GM12801 (cell line): ENCODE data around the gene ZDHHC14.

ENCODE experiments used
- TF ChIP-seq, protein P1 (sequence below): IDR thresholded peaks from one replicate; pipeline ENCODE4 v1.5.1; 2011; ENCODE audit warnings: control low read depth; ENCODE audit not compliant: insufficient read length; ENCODE audit errors: extremely low read depth

Gene ZDHHC14

DNA sequence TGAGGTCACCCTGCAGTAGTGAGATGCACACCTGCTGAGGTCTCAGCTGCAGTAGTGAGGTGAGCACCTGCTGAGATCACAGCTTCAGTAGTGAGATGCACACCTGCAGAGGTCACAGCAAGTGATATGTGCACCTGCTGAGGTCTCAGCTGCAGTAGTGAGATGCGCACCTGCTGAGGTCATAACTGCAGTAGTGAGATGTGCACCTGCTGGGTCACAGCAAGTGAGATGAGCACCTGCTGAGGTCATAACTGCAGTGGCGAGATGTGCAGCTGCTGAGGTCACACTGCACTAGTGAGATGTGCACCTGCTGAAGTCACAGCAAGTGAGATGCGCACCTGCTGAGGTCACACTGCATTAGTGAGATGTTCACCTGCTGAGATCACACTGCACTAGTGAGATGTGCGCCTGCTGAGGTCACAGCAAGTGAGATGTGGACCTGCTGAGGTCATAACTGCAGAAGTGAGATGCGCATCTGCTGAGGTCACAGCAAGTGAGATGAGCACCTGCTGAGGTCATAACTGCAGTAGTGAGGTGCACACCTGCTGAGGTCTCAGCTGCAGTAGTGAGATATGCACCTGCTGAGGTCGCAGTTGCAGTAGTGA, 20.8 kb downstream of the ZDHHC14 start:
- TF ChIP-seq, protein P1, sequence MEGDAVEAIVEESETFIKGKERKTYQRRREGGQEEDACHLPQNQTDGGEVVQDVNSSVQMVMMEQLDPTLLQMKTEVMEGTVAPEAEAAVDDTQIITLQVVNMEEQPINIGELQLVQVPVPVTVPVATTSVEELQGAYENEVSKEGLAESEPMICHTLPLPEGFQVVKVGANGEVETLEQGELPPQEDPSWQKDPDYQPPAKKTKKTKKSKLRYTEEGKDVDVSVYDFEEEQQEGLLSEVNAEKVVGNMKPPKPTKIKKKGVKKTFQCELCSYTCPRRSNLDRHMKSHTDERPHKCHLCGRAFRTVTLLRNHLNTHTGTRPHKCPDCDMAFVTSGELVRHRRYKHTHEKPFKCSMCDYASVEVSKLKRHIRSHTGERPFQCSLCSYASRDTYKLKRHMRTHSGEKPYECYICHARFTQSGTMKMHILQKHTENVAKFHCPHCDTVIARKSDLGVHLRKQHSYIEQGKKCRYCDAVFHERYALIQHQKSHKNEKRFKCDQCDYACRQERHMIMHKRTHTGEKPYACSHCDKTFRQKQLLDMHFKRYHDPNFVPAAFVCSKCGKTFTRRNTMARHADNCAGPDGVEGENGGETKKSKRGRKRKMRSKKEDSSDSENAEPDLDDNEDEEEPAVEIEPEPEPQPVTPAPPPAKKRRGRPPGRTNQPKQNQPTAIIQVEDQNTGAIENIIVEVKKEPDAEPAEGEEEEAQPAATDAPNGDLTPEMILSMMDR: no peak

DNA sequence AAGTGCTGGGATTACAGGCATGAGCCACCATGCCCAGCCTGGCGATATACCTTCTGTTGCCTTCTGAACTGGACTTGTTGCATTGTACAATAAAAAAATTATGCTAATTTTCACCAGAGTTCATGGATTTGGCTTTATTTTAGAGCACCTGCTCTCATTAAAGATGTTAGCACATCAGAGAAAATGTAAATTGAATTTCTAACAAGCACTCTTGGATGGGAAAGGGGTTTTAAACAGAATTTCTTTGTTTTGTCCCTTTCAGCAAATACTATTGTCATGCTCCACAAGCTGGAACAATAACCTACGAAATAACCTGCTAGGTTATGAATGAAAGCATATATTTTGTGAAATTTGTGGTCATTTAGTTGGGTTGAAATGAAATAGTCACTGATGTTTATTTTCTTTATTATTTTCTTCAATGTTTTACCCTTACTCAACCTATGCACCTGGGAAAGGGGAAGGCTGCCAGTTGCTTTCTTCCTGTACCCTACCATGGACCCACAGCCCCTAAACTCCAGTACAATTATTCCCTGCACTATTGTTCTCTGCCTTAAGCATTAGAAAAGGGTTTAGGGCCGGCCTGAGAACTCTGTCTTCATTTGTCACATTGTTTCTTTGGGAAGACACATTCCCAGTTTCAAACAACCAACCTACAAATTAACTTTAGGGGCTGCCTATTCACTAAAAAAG, 22.2 kb downstream of the ZDHHC14 start:
- TF ChIP-seq, protein P1: no peak

DNA sequence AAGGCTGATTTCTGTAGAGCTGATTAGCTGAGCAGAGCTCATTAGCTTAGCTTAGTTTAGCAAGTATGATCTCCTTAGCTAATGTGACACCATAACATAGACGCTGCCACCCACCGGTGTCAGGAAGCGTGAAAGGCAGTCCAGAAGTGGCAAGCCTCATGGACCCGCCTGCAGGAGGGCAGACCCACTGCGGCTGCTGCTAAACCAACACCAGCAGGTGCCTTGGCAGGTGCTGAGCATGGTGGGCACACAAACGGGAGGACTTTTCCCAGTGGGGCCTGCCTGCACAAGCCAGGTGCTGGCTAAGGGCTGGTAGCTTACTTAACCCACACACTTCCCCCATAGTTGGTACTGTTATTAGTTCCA, 22.7 kb downstream of the ZDHHC14 start:
- TF ChIP-seq, protein P1: no peak

DNA sequence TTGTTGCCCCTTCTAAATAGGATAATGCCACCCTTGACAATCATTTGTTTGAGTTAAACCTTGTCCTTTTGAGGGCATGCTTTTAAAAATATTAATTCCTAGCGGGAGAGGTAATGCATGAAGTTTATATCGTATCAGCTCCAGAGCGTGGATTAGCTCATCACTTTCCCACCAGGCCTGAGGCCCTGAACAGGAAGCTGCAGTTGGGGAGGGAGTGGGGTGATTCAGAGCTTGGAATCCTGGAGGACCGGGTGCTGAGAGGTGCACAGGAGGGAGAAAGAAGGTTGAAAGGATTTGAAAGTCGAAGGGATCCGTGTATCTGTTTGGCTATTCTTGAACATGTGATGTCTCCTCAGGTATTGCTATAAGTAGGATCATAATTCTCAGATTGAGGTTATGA, 25.0 kb downstream of the ZDHHC14 start:
- TF ChIP-seq, protein P1: no peak

DNA sequence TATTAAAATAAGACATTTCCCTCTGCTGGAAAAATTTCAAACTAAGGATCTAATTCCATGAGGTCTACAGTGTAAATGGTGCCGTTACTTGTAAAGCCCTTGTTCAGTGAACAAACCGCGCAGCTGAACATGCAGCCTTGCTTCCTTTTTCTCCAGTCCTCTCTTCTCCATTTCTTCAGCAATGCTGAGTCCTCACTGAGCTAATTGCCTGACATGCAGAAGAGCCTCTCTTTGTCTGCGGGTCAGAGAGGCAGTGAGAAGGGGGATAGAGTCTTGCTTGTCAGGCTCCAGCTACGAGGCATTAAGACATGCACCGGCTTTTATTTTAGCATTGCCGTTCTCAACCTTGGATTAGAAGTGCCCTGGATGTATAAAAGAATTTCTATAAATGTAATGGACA, 25.7 kb downstream of the ZDHHC14 start:
- TF ChIP-seq, protein P1: no peak

DNA sequence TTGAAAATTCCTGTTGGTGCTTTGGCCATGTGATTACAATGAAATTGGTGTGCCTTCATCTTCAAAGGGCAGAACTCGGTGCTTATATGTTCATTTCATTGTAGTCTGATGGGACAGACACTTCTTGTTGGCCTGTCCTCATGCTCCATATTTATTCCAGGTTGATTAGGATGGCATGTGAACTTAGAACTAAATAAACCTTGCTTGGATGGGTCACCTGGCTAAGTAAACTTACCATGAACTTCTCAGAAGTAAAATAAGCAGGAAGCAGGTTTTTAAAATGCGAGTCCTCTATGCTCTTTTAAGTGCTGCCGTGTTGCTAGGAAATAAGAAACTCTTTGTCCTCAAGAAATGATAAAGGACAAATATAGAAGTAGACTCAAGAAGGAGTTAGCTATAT, 26.7 kb downstream of the ZDHHC14 start:
- TF ChIP-seq, protein P1: no peak

DNA sequence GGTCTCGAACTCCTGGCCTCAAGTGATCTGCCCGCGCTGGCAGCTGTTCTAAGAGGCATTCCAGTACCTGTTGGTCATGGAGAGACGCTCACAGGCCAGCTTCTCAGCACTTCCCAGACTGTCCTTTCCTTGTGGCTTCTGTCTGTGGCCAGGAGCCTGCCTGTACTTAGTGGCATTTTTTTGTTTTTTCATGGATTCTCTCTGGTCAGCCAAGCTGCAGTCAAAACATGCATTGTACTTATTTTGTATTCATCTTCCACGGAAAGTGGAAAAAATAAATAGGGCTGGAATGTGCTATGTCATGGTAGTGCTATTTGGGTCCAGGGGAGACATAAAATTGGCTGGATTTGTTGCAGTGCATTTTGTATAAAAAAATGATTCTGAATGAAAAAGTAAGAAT, 29.1 kb downstream of the ZDHHC14 start:
- TF ChIP-seq, protein P1: no peak
